C4-2B (cell line): ENCODE measurements around the gene ZNF22.

Experiments used
- ZFX ChIP-seq: fragments of 450-650 bp; IDR thresholded peaks from 2 replicates; pipeline ENCODE4 v1.6.1; 2017
- TF ChIP-seq, protein P1 (sequence below): fragments of 450-650 bp; conservative IDR thresholded peaks from 2 replicates; pipeline ENCODE4 v1.5.1; 2017; ENCODE audit warnings: mild to moderate bottlenecking

GRCh38 chr10:44990965-44991364 lies 9.8 kb upstream of the ZNF22 start:
- TF ChIP-seq, protein P1, sequence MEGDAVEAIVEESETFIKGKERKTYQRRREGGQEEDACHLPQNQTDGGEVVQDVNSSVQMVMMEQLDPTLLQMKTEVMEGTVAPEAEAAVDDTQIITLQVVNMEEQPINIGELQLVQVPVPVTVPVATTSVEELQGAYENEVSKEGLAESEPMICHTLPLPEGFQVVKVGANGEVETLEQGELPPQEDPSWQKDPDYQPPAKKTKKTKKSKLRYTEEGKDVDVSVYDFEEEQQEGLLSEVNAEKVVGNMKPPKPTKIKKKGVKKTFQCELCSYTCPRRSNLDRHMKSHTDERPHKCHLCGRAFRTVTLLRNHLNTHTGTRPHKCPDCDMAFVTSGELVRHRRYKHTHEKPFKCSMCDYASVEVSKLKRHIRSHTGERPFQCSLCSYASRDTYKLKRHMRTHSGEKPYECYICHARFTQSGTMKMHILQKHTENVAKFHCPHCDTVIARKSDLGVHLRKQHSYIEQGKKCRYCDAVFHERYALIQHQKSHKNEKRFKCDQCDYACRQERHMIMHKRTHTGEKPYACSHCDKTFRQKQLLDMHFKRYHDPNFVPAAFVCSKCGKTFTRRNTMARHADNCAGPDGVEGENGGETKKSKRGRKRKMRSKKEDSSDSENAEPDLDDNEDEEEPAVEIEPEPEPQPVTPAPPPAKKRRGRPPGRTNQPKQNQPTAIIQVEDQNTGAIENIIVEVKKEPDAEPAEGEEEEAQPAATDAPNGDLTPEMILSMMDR: no peak
- no peak for TF ChIP-seq ZFX
